ENCODE results near the gene EMC7.

DNA sequence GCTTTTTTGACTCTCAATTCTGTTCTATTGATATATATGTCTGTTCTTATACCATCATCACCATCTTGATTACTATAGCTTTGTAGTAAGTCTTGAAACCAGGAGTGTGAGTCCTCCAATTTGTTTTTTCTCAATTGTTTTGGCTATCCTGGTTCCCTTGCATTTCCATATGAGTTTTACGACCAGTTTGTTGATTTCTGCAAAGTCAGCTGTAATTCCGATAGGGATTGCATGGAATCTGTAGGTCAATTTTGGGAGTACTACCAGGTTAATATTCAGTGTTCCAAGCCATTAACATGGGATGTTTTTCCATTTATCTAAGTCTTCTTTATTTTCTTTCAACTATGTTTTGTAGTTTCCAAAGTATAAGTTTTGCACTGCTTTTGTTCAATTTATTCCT, 27.2 kb upstream of the EMC7 start:
- TF ChIP-seq CTCF (IDR thresholded peaks at IDR 0.05) (no peak), POLR2A (IDR thresholded peaks at IDR 0.05) (no peak), POLR2AphosphoS5 (IDR thresholded peaks at IDR 0.05) (no peak)
